ENCODE results near the gene ZNF575.

Gene ZNF575

DNA sequence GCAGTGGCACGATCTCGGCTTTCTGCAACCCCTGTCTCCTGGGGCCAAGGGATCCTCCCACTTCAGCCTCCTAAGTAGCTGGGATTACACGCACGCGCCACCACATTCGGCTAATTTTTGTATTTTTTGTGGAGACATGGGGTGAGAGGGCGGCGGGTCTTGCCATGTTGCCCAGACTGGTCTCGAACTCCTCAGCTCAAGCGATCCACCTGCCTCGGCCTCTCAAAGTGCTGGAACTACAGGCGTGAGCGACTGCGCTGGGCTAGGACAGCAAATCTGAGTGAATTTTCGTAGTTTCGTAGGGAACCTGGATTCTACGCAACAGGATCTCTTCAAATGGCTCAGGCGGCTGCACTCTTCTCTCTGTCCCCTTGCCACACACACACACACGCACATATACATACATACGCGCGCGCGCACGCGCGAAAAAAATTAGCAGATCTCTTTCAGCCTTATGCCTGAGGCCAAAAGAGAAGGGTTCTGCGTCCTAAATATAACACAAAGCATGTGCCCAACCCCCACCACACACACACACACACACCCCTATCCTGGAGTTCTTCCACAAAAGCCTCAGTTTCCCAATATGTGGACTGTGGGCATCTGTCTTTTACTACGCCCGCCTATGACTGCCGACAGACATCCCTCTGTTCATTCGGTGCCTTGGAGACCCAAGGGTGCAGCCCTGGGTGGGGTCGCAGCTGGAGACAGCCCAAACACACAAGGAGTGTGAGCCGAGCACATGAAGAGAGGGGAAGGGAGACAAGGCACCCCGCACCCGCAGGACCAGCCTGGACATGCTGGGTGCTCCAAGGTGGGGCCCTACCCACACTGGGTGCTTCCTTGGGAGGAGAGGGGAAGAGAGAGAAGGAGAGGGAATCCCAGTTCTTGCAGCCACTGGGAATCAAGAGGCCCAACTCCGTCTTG is 43.2 kb downstream of the ZNF575 start:
- no peak for DNase-seq

DNA sequence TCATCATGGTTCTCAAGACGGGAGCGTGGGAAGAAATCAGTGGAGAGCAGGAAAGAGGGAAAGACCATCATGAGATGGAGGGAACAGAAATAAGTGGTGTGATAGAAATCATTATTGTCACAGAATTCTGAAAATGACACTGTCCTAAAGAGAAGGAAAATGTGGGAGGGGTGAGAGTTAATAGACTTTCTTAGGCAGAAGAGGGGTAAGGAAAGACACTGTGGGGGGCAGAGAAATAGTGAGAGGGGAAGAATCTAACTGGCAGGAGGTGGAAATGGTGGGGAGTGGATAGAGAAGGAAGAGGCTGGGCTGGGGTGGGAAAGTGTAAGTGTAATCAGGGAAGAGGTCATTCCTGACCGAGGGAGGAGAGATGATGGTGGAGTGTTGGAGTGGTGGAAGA is 45.8 kb downstream of the ZNF575 start:
- DNase-seq: no peak

DNA sequence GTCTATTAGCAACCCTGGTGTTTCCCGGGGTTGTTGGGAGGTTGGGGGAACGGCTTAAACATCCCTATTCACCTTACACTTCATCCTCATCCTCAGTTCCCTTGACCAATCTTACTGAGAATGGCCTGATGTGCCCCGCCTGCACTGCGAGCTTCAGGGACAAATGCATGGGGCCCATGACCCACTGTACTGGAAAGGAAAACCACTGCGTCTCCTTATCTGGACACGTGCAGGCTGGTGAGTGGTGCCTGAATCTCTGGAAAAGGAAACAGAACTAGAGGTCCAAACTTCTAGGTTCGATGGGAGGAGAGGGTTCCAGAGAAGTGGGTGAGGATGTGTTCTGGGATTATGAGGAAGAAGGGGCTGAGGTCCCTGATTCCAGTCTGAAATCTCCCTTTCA is 48.5 kb downstream of the ZNF575 start:
- DNase-seq: peak; percentile 55

DNA sequence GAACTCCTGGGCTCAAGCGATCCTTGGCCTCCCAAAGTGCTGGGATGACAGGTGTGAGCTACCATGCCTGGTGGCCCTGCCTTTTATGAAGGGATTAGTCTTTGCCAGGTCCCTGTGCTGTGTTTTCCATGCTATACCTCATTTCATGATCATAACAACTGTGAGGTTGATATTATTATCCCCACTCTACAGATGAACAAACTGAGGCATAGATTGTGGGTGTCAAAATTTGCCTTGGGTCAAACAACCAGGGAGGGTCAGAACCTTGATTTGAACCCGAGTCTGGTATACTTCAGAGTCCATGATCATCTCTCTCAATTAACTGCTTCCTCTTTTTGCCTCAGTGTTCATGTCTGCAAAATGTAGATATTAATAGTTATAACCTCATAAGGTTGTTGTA is 49.5 kb downstream of the ZNF575 start:
- no peak for DNase-seq

DNA sequence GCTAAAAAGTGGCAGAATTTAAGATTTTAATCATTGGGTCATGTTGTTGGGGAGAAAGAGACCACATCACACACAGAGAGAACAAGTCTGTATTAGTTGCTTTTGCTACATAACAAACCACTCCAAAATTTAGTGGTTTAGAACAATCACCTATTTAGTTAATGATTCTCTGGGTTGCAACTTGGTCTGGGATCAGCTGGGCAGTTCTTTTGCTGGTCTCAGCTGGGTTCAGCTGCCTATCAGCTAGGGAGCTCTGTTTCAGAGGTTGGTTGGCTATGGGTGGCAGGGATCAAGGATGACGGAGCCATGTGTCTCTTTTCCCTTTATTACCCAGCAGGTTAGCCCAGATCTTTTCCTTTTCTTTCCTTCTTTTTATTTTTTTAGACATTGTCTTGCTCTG is 51.5 kb downstream of the ZNF575 start:
- DNase-seq: no peak
